WTC11 (cell line): Measurements from ENCODE around the gene CAV1. TPM values are rescaled to one million over a fixed set of nuclear protein-coding genes. Genes with fewer than 3 reads are reported as not detected.
A peak's percentile ranks its signal among the peaks of the same experiment; 100 is the strongest.

Source experiments
- ATAC-seq: fragments of 200-7000 bp; cut with Tn5 transposase; 2 replicates; pipeline ENCODE4 v1.10.0; 2021; ENCODE audit warnings: mild to moderate bottlenecking, moderate library complexity
- CTCF ChIA-PET: fragments of 300-600 bp; sonication (Branson Sonifier 250); formaldehyde crosslinking; loops from one replicate; lab custom pipeline; 2021; ENCODE audit warnings: antibody characterized with exemption; lab: Charles Lee
- POLR2A ChIA-PET: fragments of 350-600 bp; sonication (Branson Sonifier 250); formaldehyde crosslinking; loops from one replicate; lab custom pipeline; 2021; ENCODE audit warnings: antibody characterized with exemption; lab: Charles Lee
- DNase-seq: peaks from one replicate; pipeline ENCODE4 v3.0.0; 2021; ENCODE audit warnings: low spot score
- H3K27ac Mint-ChIP-seq: 2 replicates; pipeline ENCODE4 v1.8.0; 2021; ENCODE audit warnings: mixed read lengths
- H3K27me3 Mint-ChIP-seq: 2 replicates; pipeline ENCODE4 v1.8.0; 2021; ENCODE audit warnings: low read depth, mild to moderate bottlenecking, moderate library complexity, mixed read lengths
- H3K36me3 Mint-ChIP-seq: 2 replicates; pipeline ENCODE4 v1.8.0; 2021; ENCODE audit warnings: mixed read lengths
- H3K4me1 Mint-ChIP-seq: 2 replicates; pipeline ENCODE4 v1.8.0; 2022; ENCODE audit warnings: mixed read lengths
- H3K4me3 Mint-ChIP-seq: 2 replicates; pipeline ENCODE4 v1.8.0; 2021; ENCODE audit warnings: mild to moderate bottlenecking, moderate library complexity, mixed read lengths
- H3K9me3 Mint-ChIP-seq: 2 replicates; pipeline ENCODE4 v1.8.0; 2021; ENCODE audit warnings: mixed read lengths
- CBFB ChIP-seq: sonication (generic); formaldehyde crosslinking; IDR thresholded peaks from 2 replicates; pipeline ENCODE4 v1.8.1; 2022; ENCODE audit warnings: mild to moderate bottlenecking, low read depth, missing genetic modification reagents
- CREM ChIP-seq: sonication (generic); formaldehyde crosslinking; IDR thresholded peaks from 2 replicates; pipeline ENCODE4 v1.8.1; 2022; ENCODE audit warnings: mild to moderate bottlenecking, missing genetic modification reagents, moderate library complexity
- FOXJ3 ChIP-seq: sonication (generic); formaldehyde crosslinking; IDR thresholded peaks from 2 replicates; pipeline ENCODE4 v1.9.0; 2021; ENCODE audit warnings: missing genetic modification reagents, mild to moderate bottlenecking, borderline replicate concordance
- HMGA2 ChIP-seq: fragments of 250-450 bp; sonication (Bioruptor Pico); IDR thresholded peaks from 2 replicates; pipeline ENCODE4 v1.4.0; 2021; ENCODE audit warnings: mild to moderate bottlenecking, moderate library complexity
- MXD4 ChIP-seq: fragments of 250-450 bp; sonication (Bioruptor Pico); IDR thresholded peaks from 2 replicates; pipeline ENCODE4 v1.8.0; 2021; ENCODE audit warnings: mild to moderate bottlenecking, moderate library complexity, borderline replicate concordance
- OVOL2 ChIP-seq: fragments of 250-450 bp; sonication (Bioruptor Pico); IDR thresholded peaks from 2 replicates; pipeline ENCODE4 v1.9.0; 2021; ENCODE audit warnings: mild to moderate bottlenecking, borderline replicate concordance
- RELA ChIP-seq: sonication (generic); formaldehyde crosslinking; IDR thresholded peaks from 2 replicates; pipeline ENCODE4 v1.8.1; 2022; ENCODE audit warnings: missing genetic modification reagents, mild to moderate bottlenecking, borderline replicate concordance
- SMAD3 ChIP-seq: sonication (generic); formaldehyde crosslinking; IDR thresholded peaks from 2 replicates; pipeline ENCODE4 v1.8.0; 2022; ENCODE audit warnings: missing genetic modification reagents, mild to moderate bottlenecking, borderline replicate concordance
- TCF7 ChIP-seq: sonication (generic); formaldehyde crosslinking; IDR thresholded peaks from 2 replicates; pipeline ENCODE4 v1.8.0; 2022; ENCODE audit warnings: mild to moderate bottlenecking, low read depth, missing genetic modification reagents, moderate library complexity
- TP53 ChIP-seq: sonication (generic); formaldehyde crosslinking; IDR thresholded peaks from 2 replicates; pipeline ENCODE4 v1.8.1; 2023; ENCODE audit warnings: mild to moderate bottlenecking, missing genetic modification reagents
- ZBTB21 ChIP-seq: sonication (generic); formaldehyde crosslinking; IDR thresholded peaks from 2 replicates; pipeline ENCODE4 v1.8.1; 2023; ENCODE audit warnings: mild to moderate bottlenecking, missing genetic modification reagents, borderline replicate concordance
- ZNF138 ChIP-seq: sonication (generic); formaldehyde crosslinking; conservative IDR thresholded peaks from 2 replicates; pipeline ENCODE4 v1.8.1; 2022; ENCODE audit warnings: mild to moderate bottlenecking, moderate library complexity, missing genetic modification reagents
- ZNF219 ChIP-seq: sonication (generic); formaldehyde crosslinking; IDR thresholded peaks from 2 replicates; pipeline ENCODE4 v1.8.0; 2023; ENCODE audit warnings: missing genetic modification reagents, mild to moderate bottlenecking, borderline replicate concordance
- ZNF263 ChIP-seq: sonication (generic); formaldehyde crosslinking; IDR thresholded peaks from 2 replicates; pipeline ENCODE4 v1.8.1; 2022; ENCODE audit warnings: low read depth, mild to moderate bottlenecking, moderate library complexity, missing genetic modification reagents
- ZNF317 ChIP-seq: sonication (generic); formaldehyde crosslinking; IDR thresholded peaks from 2 replicates; pipeline ENCODE4 v1.8.1; 2023; ENCODE audit warnings: low read depth, mild to moderate bottlenecking, moderate library complexity, missing genetic modification reagents, borderline replicate concordance
- total RNA-seq: library from RNA; stranded (reverse); gene quantifications from 3 replicates; pipeline ENCODE4 v1.2.3, GENCODE V29; 2021
- TF ChIP-seq, protein P1 (sequence below): sonication (generic); formaldehyde crosslinking; IDR thresholded peaks from 2 replicates; pipeline ENCODE4 v1.8.0; 2023; ENCODE audit warnings: missing genetic modification reagents, mild to moderate bottlenecking, borderline replicate concordance
- TF ChIP-seq, protein P2 (sequence below): sonication (generic); formaldehyde crosslinking; IDR thresholded peaks from 2 replicates; pipeline ENCODE4 v1.8.1; 2023; ENCODE audit warnings: mild to moderate bottlenecking, missing genetic modification reagents
- TF ChIP-seq, protein P3 (sequence below): fragments of 250-450 bp; sonication (Bioruptor Pico); IDR thresholded peaks from 2 replicates; pipeline ENCODE4 v1.9.0; 2021; ENCODE audit warnings: moderate library complexity, mild to moderate bottlenecking, inconsistent platforms, borderline replicate concordance
- TF ChIP-seq, protein P4 (sequence below): sonication (generic); formaldehyde crosslinking; IDR thresholded peaks from 2 replicates; pipeline ENCODE4 v1.8.0; 2022; ENCODE audit warnings: mild to moderate bottlenecking, missing genetic modification reagents
- TF ChIP-seq, protein P5 (sequence below): sonication (generic); formaldehyde crosslinking; conservative IDR thresholded peaks from 2 replicates; pipeline ENCODE4 v1.8.1; 2022; ENCODE audit warnings: mild to moderate bottlenecking, missing genetic modification reagents
- TF ChIP-seq, protein P6 (sequence below): sonication (generic); formaldehyde crosslinking; IDR thresholded peaks from 2 replicates; pipeline ENCODE4 v1.8.1; 2022; ENCODE audit warnings: low read depth, mild to moderate bottlenecking, moderate library complexity, missing genetic modification reagents, borderline replicate concordance
- TF ChIP-seq, protein P7 (sequence below): fragments of 250-450 bp; sonication (Bioruptor Pico); IDR thresholded peaks from 2 replicates; pipeline ENCODE4 v1.9.0; 2021; ENCODE audit warnings: mild to moderate bottlenecking

Gene CAV1
- total RNA-seq, 1 experiment from 2014 or later = 19.7 TPM

DNA sequence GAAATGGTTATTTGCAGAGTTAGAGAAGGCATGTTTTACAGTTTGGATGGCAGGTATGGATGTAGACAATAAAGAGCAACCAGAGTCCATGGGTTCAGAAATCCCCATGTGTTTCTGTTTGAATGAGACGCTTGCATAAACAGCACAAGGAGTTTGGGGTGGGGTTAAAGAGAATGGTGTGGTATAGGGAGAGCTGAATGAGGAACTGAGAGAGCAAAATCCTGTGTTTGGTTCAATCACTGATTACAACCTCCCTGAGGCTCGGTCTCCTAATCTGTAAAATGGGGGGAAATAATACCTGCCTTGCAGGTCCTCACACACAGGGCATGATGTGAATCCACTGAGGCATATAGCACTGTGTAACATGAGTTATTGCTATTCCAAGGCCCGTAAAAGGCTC lies 23.7 kb downstream of the CAV1 start (continued):
- TF ChIP-seq, protein P1, sequence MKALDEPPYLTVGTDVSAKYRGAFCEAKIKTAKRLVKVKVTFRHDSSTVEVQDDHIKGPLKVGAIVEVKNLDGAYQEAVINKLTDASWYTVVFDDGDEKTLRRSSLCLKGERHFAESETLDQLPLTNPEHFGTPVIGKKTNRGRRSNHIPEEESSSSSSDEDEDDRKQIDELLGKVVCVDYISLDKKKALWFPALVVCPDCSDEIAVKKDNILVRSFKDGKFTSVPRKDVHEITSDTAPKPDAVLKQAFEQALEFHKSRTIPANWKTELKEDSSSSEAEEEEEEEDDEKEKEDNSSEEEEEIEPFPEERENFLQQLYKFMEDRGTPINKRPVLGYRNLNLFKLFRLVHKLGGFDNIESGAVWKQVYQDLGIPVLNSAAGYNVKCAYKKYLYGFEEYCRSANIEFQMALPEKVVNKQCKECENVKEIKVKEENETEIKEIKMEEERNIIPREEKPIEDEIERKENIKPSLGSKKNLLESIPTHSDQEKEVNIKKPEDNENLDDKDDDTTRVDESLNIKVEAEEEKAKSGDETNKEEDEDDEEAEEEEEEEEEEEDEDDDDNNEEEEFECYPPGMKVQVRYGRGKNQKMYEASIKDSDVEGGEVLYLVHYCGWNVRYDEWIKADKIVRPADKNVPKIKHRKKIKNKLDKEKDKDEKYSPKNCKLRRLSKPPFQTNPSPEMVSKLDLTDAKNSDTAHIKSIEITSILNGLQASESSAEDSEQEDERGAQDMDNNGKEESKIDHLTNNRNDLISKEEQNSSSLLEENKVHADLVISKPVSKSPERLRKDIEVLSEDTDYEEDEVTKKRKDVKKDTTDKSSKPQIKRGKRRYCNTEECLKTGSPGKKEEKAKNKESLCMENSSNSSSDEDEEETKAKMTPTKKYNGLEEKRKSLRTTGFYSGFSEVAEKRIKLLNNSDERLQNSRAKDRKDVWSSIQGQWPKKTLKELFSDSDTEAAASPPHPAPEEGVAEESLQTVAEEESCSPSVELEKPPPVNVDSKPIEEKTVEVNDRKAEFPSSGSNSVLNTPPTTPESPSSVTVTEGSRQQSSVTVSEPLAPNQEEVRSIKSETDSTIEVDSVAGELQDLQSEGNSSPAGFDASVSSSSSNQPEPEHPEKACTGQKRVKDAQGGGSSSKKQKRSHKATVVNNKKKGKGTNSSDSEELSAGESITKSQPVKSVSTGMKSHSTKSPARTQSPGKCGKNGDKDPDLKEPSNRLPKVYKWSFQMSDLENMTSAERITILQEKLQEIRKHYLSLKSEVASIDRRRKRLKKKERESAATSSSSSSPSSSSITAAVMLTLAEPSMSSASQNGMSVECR = no peak
- TF ChIP-seq ZNF138 (CRISPR knock-in tag) (no peak), MXD4 (CRISPR knock-in tag) (no peak), CREM (CRISPR knock-in tag) (no peak)

DNA sequence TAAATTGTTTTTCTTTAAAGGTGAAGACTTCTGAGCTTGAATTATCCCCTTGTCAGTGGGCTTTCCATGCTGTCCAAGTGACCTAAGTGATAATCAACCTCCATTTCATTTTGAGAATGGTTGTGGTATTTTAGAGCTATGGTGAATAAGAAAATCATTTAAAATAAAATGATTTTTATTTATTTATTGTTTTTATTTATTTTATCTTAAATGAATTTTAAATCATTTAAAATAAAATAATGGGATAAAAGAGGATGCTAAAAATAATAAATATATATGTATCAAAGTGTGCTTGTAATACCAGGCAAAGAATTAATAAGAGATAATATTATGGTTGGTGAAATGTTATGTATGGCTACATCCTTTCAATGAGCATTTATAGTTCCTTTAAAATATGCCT lies 24.5 kb downstream of the CAV1 start:
- no peak for ATAC-seq
- H3K9me3 Mint-ChIP-seq = no peaks in the 10 kb centered on the region
- TF ChIP-seq TCF7 (CRISPR knock-in tag) = no peak
- TF ChIP-seq OVOL2 = no peak
- TF ChIP-seq CBFB (CRISPR knock-in tag) = no peak
- peak; percentile 98 for TF ChIP-seq HMGA2 (CRISPR knock-in tag)
- TF ChIP-seq, protein P2, sequence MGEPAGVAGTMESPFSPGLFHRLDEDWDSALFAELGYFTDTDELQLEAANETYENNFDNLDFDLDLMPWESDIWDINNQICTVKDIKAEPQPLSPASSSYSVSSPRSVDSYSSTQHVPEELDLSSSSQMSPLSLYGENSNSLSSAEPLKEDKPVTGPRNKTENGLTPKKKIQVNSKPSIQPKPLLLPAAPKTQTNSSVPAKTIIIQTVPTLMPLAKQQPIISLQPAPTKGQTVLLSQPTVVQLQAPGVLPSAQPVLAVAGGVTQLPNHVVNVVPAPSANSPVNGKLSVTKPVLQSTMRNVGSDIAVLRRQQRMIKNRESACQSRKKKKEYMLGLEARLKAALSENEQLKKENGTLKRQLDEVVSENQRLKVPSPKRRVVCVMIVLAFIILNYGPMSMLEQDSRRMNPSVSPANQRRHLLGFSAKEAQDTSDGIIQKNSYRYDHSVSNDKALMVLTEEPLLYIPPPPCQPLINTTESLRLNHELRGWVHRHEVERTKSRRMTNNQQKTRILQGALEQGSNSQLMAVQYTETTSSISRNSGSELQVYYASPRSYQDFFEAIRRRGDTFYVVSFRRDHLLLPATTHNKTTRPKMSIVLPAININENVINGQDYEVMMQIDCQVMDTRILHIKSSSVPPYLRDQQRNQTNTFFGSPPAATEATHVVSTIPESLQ (CRISPR knock-in tag) = no peak
- TF ChIP-seq, protein P3, sequence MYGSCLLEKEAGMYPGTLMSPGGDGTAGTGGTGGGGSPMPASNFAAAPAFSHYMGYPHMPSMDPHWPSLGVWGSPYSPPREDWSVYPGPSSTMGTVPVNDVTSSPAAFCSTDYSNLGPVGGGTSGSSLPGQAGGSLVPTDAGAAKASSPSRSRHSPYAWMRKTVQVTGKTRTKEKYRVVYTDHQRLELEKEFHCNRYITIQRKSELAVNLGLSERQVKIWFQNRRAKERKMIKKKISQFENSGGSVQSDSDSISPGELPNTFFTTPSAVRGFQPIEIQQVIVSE (CRISPR knock-in tag) = no peak
- TF ChIP-seq, all 79 proteins: peak for 1
- POLR2A ChIA-PET = no interaction called here
- H3K27ac Mint-ChIP-seq = no peak overlapping the region
- H3K4me3 Mint-ChIP-seq = no peak overlapping the region
- no peaks in the 10 kb centered on the region for H3K4me1 Mint-ChIP-seq
- no peaks in the 10 kb centered on the region for H3K36me3 Mint-ChIP-seq
- no peaks in the 10 kb centered on the region; the same call in 1 of the 2 replicates for H3K27me3 Mint-ChIP-seq
- CTCF ChIA-PET = interaction anchor here (2.2 kb wide), 1 partner anchor 23 kb away, joined by 6 read pairs; no protein-coding TSS in a partner anchor
- no peak for DNase-seq

DNA sequence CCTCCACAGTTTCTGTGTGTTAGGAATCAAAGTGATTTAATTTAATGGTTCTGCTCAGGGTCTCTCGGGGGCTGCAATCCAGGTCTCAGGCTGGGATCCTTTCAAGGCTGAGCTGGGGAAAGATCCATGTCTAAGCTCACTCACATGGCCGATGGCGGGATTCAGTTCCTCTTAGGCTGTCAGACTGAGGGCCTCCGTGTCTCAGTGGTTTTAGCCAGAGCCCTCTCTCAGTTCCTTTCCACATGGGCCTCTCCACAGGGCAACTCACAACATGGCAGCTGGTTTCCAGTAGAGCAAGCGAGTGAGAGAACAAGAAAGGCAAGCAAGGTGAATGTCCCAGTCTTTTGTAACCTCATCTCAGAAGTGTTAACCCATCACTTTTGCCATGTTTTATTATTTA lies 26.9 kb downstream of the CAV1 start:
- CTCF ChIA-PET = interaction anchor here (0.9 kb wide), 1 partner anchor 25 kb away, joined by 3 read pairs; no protein-coding TSS in a partner anchor
- Mint-ChIP-seq H3K4me3 (no peak overlapping the region), H3K27ac (no peak overlapping the region), H3K36me3 (no peaks in the 10 kb centered on the region), H3K9me3 (no peaks in the 10 kb centered on the region), H3K27me3 (no peaks in the 10 kb centered on the region; the same call in 1 of the 2 replicates), H3K4me1 (no peaks in the 10 kb centered on the region)
- no peak for DNase-seq
- no peak for ATAC-seq
- POLR2A ChIA-PET = no interaction called here
- TF ChIP-seq SMAD3 (CRISPR knock-in tag) (no peak), FOXJ3 (CRISPR knock-in tag) (no peak), ZNF317 (CRISPR knock-in tag) (no peak), ZNF263 (CRISPR knock-in tag) (no peak), TP53 (no peak), ZNF219 (CRISPR knock-in tag) (no peak), HMGA2 (CRISPR knock-in tag) (no peak), RELA (no peak), ZBTB21 (CRISPR knock-in tag) (no peak)
- TF ChIP-seq, protein P4, sequence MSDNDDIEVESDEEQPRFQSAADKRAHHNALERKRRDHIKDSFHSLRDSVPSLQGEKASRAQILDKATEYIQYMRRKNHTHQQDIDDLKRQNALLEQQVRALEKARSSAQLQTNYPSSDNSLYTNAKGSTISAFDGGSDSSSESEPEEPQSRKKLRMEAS = no peak
- TF ChIP-seq, protein P5, sequence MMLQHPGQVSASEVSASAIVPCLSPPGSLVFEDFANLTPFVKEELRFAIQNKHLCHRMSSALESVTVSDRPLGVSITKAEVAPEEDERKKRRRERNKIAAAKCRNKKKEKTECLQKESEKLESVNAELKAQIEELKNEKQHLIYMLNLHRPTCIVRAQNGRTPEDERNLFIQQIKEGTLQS (CRISPR knock-in tag) = no peak
- TF ChIP-seq, protein P2 (CRISPR knock-in tag) = no peak
- TF ChIP-seq, protein P6, sequence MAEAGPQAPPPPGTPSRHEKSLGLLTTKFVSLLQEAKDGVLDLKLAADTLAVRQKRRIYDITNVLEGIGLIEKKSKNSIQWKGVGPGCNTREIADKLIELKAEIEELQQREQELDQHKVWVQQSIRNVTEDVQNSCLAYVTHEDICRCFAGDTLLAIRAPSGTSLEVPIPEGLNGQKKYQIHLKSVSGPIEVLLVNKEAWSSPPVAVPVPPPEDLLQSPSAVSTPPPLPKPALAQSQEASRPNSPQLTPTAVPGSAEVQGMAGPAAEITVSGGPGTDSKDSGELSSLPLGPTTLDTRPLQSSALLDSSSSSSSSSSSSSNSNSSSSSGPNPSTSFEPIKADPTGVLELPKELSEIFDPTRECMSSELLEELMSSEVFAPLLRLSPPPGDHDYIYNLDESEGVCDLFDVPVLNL = no peak
- TF ChIP-seq, protein P7, sequence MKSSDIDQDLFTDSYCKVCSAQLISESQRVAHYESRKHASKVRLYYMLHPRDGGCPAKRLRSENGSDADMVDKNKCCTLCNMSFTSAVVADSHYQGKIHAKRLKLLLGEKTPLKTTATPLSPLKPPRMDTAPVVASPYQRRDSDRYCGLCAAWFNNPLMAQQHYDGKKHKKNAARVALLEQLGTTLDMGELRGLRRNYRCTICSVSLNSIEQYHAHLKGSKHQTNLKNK (CRISPR knock-in tag) = no peak
